GM10248 (cell line): ENCODE results near the gene CYREN.
"Not testable (repeated sequence)": the region's sequence is repeated elsewhere in the genome, so short reads cannot be mapped to it uniquely, and the experiment has no call there.

ENCODE experiments used
- CTCF ChIA-PET: fragments of 300-600 bp; sonication (Branson Sonifier 250); formaldehyde crosslinking; extraction: SDS; loops from one replicate; lab custom pipeline; 2021; ENCODE audit warnings: antibody characterized with exemption; lab: Yijun Ruan, JAX
- POLR2A ChIA-PET: fragments of 350-650 bp; sonication (Branson Sonifier 250); formaldehyde crosslinking; extraction: SDS; loops from one replicate; lab custom pipeline; 2020; ENCODE audit warnings: antibody characterized with exemption; lab: Yijun Ruan, JAX
- DNase-seq: peaks from one replicate; pipeline ENCODE4 v3.0.0; 2012; ENCODE audit errors: extremely low spot score
- TF ChIP-seq, protein P1 (sequence below): IDR thresholded peaks from 2 replicates; pipeline ENCODE4 v1.5.1; 2012; ENCODE audit warnings: mild to moderate bottlenecking, low read depth; ENCODE audit errors: extremely low read depth, missing control alignments, control extremely low read depth

CYREN gene, protein sequence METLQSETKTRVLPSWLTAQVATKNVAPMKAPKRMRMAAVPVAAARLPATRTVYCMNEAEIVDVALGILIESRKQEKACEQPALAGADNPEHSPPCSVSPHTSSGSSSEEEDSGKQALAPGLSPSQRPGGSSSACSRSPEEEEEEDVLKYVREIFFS

DNA sequence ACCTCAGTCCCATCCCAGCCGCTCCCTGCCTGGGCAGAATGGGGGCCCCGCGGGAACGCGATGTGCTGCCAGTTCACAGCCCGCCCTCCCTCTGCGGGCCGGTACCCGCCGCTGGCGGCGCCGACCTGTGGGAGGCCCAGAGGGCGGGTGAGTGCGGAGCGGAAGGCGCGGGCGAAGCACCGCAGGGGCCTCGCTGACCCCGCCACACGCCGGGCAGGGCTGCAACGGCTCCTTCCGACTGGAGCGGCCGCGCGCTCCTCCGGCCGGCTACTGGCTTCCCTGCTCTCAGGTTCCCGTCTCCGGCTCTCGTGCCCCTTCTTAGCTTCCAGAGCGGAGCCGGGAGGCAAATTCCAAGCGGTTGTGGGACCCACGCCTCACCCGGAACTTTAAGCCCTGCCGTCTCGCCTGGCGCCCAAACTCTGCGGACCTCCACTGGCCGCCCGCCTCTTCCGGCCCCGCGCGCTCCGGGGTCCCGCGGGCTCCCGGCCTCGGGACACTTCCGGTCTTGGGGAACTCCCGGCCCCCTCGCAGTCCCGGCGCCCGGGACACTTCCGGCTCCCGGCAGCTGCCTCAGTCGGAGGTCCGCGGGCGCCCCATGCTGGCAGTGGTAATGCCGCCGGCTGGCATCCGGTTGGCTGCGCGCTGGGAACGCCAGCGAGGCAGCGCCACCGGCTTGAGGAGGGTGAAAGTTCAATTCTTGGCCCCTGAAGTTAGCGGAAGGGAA lies at the start of gene CYREN:
Gene CYREN (minus strand): TSS at position 434 of the 724 bp plus-strand sequence. CDS start 1,785 bp downstream, outside the sequence.
- CTCF ChIA-PET, result interaction anchor here (0.9 to 5.0 kb wide), 21 partner anchors 9 to 540 kb away, joined by 3 to 40 read pairs (median 9); partner anchors contain the start of genes AGBL3 and TMEM140
- POLR2A ChIA-PET, result interaction anchor here (1.0 to 1.3 kb wide), 3 partner anchors 9 to 23 kb away, joined by 3 to 4 read pairs (median 3); partner anchors contain the start of gene TMEM140
- DNase-seq, result peak; percentile 90
- TF ChIP-seq, protein P1, sequence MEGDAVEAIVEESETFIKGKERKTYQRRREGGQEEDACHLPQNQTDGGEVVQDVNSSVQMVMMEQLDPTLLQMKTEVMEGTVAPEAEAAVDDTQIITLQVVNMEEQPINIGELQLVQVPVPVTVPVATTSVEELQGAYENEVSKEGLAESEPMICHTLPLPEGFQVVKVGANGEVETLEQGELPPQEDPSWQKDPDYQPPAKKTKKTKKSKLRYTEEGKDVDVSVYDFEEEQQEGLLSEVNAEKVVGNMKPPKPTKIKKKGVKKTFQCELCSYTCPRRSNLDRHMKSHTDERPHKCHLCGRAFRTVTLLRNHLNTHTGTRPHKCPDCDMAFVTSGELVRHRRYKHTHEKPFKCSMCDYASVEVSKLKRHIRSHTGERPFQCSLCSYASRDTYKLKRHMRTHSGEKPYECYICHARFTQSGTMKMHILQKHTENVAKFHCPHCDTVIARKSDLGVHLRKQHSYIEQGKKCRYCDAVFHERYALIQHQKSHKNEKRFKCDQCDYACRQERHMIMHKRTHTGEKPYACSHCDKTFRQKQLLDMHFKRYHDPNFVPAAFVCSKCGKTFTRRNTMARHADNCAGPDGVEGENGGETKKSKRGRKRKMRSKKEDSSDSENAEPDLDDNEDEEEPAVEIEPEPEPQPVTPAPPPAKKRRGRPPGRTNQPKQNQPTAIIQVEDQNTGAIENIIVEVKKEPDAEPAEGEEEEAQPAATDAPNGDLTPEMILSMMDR, result peak; percentile 86

DNA sequence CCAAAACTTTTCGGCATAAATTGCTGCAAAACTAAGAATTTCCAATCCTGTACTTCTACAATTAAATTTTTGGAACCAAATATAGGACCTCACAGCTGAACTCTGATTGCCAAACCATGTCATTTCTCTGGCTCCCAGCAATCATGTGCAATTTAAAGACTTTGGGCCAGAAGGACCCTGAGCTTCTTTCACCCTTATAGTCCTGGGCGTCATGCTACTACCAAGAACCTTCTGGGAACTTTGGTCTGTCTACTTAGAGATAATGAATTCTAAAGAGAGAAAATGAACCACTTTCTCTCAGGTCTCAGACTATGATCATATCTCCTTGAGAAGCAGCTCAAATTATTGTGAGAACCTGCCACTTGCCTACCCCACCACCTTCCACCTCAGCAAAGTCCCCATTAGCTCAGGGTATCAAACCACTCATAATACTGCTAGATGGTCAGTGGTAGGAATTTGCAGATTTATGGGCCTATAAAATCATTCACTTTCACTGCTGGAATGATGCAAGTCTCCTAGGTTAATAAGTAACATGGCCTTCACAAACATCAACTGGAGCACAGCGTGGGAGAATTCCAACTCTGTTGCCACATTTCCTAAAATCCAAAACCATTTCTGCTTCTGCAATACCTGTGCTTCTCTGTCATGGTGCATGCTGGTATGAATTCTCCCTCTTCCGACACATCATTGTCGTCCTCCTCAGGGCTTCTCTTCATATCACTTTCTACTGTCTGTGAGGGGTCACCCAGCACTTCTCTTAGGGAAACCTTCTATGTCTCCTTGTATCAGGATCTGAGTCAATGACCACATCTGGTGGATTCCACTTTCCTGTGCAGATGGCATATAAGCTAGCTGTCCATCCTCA lies 47.4 kb upstream of the CYREN start:
- ChIA-PET CTCF (interaction anchor here (1.3 to 2.1 kb wide), 2 partner anchors 15 to 17 kb away, joined by 3 to 8 read pairs; no protein-coding TSS in a partner anchor), POLR2A (no interaction called here)
- TF ChIP-seq, protein P1, result no peak
- no peak for DNase-seq

DNA sequence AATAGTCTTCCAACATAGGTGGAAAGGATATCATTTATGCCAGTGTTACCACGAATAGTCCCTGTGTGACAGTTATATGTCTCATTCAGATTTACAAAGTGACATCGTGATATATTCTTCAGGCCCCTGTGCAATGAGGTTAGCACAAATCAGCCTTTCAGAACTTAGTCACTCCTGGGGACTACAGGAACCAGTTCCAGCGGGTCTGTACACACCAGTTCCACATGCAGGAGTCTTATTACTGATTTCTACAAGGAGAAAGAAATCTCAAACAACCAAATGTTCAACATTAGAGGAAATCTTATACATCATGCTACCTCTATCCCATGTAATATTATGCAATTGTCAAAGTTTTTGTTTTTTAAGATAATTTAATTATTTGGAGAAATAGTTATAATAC lies 45.2 kb upstream of the CYREN start:
- ChIA-PET POLR2A (no interaction called here), CTCF (no interaction called here)
- no peak for DNase-seq
- TF ChIP-seq, protein P1, result no peak

DNA sequence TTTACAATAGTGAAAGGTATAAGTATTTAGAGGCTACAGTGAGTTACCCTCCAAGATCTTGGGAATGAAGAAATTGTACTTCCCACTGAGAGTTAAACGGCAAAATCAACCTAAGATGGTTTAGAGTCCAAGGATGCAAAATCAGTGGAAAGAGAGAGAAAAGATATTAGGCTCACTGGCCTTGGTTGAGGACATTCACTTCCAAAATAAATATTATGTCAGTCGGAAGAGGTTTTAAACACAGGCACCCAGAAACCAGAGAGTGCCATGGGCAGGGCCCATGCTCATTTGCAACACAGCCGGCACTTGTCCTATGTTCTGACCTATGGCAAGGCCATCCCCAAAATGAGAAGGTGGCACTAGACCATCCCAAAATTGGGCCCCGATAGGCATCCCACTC lies 44.7 kb upstream of the CYREN start:
- TF ChIP-seq, protein P1, result no peak
- ChIA-PET POLR2A (no interaction called here), CTCF (interaction anchor here (1.4 kb wide), 1 partner anchor 9 kb away, joined by 3 read pairs; no protein-coding TSS in a partner anchor)
- no peak for DNase-seq

DNA sequence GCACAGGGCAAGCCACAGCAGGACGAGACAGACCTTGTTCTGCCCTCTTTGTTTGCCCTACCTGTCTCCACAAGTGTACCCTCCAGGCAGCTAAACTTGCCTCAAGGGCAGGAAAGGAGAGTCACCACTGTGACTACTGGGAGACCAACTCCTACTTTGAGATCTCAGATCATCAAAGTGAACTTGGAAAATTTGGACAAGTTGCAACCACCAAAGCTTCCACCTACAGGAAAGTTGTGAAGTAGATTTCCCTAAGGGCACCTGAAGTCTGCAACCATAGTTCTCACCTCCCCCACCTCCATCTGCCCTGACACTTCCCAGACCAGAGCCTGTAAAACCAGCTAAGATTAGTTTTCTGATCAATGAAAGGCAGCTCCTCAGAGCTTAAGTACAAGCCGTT lies 43.3 kb upstream of the CYREN start:
- POLR2A ChIA-PET, result no interaction called here

DNA sequence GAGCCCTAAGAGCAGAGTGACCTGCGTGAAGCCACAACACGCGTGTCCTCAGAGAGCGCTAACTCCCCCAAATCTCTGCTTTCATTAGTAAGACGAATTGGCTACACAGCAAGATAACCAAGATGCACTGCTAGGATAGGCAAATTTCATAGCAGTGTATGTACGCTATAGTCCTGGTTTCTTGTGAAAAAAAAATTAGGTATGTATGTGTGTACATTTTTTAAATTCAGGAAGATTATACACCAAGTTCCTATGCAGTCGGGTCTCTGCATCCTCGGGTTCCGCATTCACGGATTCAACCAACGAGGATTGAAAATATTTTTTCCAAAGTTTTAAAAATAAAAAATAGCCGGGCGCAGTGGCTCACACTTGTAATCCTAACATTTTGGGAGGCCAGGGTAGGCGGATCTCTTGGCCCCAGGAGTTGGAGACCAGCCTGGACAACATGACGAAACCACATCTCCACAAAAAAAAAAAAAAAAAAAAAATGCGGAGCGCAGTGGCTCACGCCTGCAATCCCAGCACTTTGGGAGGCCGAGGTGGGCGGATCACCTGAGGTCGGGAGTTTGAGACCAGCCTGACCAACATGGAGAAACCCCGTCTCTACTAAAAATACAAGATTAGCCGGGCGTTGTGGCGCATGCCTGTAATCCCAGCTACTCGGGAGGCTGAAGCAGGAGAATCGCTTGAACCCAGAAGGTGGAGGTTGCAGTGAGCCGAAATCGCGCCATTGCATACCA lies 41.6 kb upstream of the CYREN start:
- ChIA-PET CTCF (interaction anchor here (1.4 to 3.6 kb wide), 3 partner anchors 22 to 69 kb away, joined by 3 to 16 read pairs (median 4); no protein-coding TSS in a partner anchor), POLR2A (interaction anchor here (3.0 kb wide), 1 partner anchor 24 kb away, joined by 18 read pairs; no protein-coding TSS in a partner anchor)
- DNase-seq, result not testable (repeated sequence)

More for the DNA sequence above, 43.3 kb upstream of the CYREN start:
- no peak for DNase-seq
- TF ChIP-seq, protein P1, result no peak
- CTCF ChIA-PET, result interaction anchor here (1.1 to 1.4 kb wide), 4 partner anchors 10 to 459 kb away, joined by 3 to 4 read pairs (median 3); no protein-coding TSS in a partner anchor
